ENCODE measurements around the gene SLC38A11.
"Not testable (repeated sequence)": the region's sequence is repeated elsewhere in the genome, so short reads cannot be mapped to it uniquely, and the experiment has no call there.

SLC38A11 gene

DNA sequence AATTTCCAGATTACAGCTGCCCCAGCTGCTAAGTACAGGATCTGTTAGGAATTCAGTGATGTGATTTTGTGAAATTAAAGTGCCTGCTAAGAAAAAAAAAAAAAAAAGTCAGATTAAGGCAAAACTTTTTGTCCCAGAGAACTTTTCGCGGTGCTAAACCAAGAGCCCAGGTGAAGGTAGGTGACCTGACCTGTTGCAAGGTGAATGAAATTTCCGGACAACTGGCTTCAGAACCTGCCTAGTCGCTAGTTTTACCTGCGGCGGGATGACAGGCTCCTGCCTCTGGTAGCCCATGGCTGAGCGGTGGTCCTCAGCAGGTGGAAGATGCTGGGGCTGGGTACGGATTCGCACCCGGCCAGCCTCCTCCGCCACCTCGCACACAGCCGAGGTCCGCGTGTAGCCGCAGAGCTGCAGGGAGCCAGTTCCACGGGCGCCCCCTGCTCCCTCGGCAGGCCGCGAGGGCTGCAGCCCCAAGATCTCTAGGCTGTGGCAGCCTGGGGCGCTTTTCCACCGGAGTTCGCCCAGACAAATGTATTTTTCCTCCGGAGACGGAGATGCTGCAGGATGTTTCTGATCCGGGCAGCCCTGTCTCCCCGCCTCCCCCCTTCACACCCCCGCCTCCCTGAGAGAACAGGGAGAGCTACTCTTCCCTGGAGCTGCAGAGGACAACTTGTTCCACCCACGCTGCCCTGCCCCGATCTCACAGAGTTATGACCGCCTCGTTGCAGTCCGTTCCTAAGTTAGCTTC is at the start of gene SLC38A11:
TSS of gene SLC38A11 (minus strand) at position 572 of the 748 bp plus-strand sequence. CDS start at position 294, 278 bp downstream.
- no peak for DNase-seq (ENCODE audit: low read depth in 2 of 3, low spot score in 1 of 3)

DNA sequence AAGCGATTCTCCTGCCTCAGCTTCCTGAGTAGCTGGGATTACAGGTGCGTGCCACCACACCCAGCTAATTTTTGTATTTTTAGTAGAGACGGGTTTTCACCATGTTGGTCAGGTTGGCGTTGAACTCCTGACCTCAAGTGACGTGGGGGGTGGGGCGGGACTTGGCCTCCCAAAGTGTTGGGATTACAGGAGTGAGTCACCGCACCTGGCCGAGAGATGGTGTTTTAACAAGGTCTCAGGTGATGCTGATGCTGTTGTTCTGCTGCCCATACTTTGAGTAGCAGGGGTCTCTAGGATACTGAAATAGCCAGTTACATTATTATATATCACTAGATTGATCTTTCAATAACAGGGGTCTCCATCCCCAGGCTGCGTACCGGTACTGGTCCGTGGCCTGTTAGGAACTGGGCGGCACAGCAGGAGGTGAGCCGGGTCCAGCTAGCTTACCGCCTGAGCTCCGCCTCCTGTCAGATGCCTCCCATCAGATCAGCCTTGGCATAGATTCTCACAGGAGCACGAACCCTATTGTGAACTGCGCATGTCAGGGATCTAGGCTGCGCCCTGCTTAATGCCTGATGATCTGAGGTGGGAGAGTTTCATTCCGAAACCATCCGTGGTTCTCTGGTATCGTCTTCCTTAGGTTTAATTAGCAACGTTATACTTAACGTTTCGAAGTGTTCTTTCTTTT is 48.3 kb upstream of the SLC38A11 start:
- no peak for DNase-seq (ENCODE audit: low read depth in 2 of 3, low spot score in 1 of 3)

- DNase-seq (ENCODE audit: low read depth in 2 of 3, low spot score in 1 of 3) = no peak
Measured at GRCh38 chr2:165002638-165003037, 47.3 kb upstream of the SLC38A11 start.

- not testable (repeated sequence) for DNase-seq (ENCODE audit: low read depth in 2 of 3, low spot score in 1 of 3)
Measured at GRCh38 chr2:164994664-164995299, 39.5 kb upstream of the SLC38A11 start.

GRCh38 chr2:164993287-164994016 is 38.1 kb upstream of the SLC38A11 start:
- no peak for DNase-seq (ENCODE audit: low read depth in 2 of 3, low spot score in 1 of 3)

GRCh38 chr2:164992818-164993217 is 37.5 kb upstream of the SLC38A11 start:
- peak in 1 of 3 donors; percentile 47 for DNase-seq (ENCODE audit: low read depth in 2 of 3, low spot score in 1 of 3)

- not testable (repeated sequence) for DNase-seq (ENCODE audit: low read depth in 2 of 3, low spot score in 1 of 3)
Measured at GRCh38 chr2:164992093-164992454, 36.7 kb upstream of the SLC38A11 start.

- DNase-seq (ENCODE audit: low read depth in 2 of 3, low spot score in 1 of 3) = not testable (repeated sequence)
Measured at GRCh38 chr2:164991361-164992092, 36.2 kb upstream of the SLC38A11 start.

DNA sequence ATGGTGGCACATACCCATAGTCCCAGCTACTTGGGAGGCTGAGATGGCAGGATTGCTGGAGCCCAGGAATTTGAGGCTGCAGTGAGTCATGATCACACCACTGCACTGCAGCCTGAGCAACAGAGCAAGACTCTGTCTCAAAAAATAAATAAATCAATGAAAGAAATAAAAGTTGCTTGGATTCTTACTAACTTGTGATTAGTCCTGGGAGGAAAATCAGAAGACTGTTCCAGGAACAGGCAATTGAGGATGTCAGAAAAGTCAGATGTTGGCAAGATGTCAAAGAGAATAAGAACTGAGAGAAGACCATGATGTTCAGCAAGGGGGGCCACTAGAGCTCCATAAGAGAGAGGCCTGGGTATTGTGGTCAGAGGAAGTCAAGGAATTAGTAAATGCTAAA is 35.6 kb upstream of the SLC38A11 start:
- not testable (repeated sequence) for DNase-seq (ENCODE audit: low read depth in 2 of 3, low spot score in 1 of 3)

DNA sequence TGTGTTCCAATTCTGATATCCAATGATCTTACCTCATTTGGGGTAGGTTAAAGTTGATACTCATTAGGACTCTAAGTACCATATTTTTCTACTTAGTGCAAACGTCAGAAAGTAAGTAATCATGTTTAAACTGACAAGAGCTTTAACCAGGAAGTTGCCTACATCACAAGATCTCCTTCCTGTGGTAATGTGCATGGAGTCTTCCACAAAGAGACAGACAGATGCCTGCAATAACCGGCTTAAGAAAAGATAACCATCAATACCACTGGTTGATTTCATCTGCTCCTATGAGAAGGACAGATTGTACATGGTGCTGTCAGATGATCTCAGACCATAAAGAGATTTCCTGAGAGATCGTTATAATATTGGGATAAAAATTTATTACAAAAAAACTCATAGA is 33.5 kb upstream of the SLC38A11 start:
- not testable (repeated sequence) for DNase-seq (ENCODE audit: low read depth in 2 of 3, low spot score in 1 of 3)

GRCh38 chr2:164986027-164986426 is 30.7 kb upstream of the SLC38A11 start:
- not testable (repeated sequence) for DNase-seq (ENCODE audit: low read depth in 2 of 3, low spot score in 1 of 3)

DNA sequence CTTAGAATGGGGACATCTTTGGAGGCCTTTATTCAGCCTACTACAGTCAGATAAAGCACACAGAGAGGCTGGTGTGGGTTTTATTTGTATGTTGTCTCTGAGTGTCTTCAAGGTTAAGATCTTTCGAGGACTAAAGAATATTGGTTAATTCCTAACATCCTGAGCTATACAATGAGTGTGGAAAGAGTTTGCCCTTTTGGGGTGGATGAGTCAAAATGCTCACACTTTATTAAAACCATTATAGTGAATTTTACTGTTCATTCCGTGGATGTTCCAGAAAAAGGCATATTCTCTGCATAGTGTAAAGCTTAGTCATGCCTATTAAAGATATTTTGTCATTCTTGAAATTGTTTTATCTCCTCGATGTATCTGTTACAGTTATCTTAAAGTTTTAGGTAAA is 29.1 kb upstream of the SLC38A11 start:
- no peak for DNase-seq (ENCODE audit: low read depth in 2 of 3, low spot score in 1 of 3)

DNA sequence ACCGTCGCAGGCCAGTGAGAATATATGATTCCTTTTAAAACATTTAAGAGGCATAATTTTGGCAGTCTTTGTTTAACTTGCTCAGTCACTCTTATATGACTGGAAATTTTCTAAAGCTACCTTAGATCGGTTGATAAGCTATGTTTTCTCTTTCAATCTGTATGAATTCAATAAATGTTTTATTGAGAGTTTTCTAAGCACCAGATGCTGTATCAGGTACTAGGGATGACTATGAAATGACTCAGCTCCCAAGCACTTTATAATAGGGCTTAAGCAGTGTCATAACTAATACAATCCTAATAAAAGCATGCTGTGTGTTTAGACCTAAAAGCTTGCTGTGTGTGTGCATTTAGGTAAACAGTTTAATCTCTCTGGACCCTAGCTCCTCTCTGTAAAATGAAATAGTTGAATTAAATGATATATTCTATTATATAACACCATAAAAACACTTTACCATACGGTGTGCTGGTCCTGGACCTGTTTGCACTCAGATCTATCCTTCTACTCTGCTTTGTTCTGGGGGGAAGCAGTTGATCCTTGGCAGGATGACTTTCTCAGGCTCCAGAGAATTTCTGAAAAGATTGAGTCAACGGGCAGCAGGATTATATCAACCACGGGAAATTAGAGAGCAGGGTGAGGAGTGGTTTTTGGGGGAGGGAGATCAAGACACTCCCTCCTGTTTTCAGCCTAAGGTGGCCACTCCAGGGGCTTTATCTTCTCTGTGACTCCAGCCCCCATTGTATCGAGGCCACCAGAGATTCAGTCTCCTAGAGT is 26.1 kb upstream of the SLC38A11 start:
- DNase-seq (ENCODE audit: low read depth in 2 of 3, low spot score in 1 of 3) = no peak

GRCh38 chr2:164980688-164981087 is 25.4 kb upstream of the SLC38A11 start:
- not testable (repeated sequence) for DNase-seq (ENCODE audit: low read depth in 2 of 3, low spot score in 1 of 3)

- DNase-seq (ENCODE audit: low read depth in 2 of 3, low spot score in 1 of 3) = no peak
Measured at GRCh38 chr2:164979113-164979512, 23.8 kb upstream of the SLC38A11 start.

GRCh38 chr2:164976875-164977470 is 21.6 kb upstream of the SLC38A11 start:
- DNase-seq (ENCODE audit: low read depth in 2 of 3, low spot score in 1 of 3) = not testable (repeated sequence)

DNA sequence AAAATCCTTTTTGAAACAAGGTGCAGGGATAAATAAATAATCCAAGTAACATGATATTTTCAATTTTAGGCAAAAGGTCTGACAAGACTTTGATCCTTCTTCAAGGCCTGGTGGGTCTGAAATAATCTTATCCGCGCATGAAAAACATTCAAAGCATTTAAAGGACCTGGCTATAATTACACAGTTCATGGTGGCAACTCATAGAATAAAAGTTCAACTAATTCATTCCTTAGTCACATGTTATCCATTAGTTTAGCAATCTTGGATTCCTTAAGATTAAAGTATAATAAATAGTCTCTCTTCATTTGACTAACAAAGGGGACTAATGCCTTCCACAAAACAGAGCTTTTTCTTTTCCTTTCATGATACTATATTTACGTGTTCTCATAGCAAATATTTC is 21.0 kb upstream of the SLC38A11 start:
- no peak for DNase-seq (ENCODE audit: low read depth in 2 of 3, low spot score in 1 of 3)

DNA sequence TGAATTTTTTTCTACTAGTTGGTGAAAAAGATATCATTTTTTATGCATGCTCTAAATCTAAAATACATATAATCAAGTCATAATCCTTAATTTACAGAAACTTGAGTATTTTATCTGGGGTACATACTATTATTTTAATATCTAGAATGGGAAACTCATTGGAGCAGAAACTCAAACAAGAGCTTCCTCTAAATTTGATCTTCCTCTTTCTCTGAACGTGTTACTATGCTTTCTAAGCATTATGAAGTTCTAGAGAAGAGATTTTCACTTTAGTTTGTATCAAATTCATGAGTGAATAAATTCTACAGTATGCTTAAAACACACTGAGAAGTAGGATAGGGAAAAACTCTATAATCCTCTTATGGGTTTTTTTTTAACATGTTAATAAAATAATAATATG is 20.6 kb upstream of the SLC38A11 start:
- no peak for DNase-seq (ENCODE audit: low read depth in 2 of 3, low spot score in 1 of 3)

GRCh38 chr2:164974221-164974620 is 18.9 kb upstream of the SLC38A11 start:
- no peak for DNase-seq (ENCODE audit: low read depth in 2 of 3, low spot score in 1 of 3)

DNA sequence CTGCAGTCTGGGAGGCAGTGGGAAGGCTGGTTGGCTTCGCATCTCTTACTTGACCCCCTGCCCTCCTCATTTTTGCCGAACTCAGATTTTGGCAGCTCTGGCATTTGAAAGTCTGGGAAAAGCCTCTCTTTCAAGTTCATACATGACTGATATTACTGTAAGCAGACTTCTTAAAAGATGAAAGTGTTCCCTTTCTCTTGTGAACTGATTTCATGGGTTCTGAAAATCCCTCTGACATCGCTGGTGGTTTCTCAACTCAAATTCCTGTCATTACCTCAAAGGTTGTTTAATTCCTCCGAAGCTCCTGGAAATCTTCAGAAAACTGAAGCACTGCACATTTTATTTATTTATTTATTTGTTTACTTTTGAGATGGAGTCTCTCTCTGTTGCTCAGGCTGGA is 16.9 kb upstream of the SLC38A11 start:
- no peak for DNase-seq (ENCODE audit: low read depth in 2 of 3, low spot score in 1 of 3)

Data from stimulated activated CD4-positive, alpha-beta T cell treated with anti-CD3 and anti-CD28 coated beads, Interleukin-12 subunit alpha, Interleukin-12 subunit beta, amount 100 ng/mL, for 48 hours (primary cell).